B cell (primary cell): Measurements from ENCODE around the gene JPT1.
"Not testable (repeated sequence)": the region's sequence is repeated elsewhere in the genome, so short reads cannot be mapped to it uniquely, and the experiment has no call there.

ENCODE experiments used
- EZH2 ChIP-seq: IDR thresholded peaks from 2 replicates; pipeline ENCODE4 v1.6.1; 2012; ENCODE audit warnings: borderline replicate concordance, low read depth, mild to moderate bottlenecking, moderate library complexity, low read length; ENCODE audit not compliant: insufficient read depth, poor library complexity, severe bottlenecking
- TF ChIP-seq, protein P1 (sequence below): fragments of 200-600 bp; IDR thresholded peaks from one replicate; pipeline ENCODE4 v1.8.0; 2022; ENCODE audit warnings: antibody characterized with exemption, mild to moderate bottlenecking

DNA sequence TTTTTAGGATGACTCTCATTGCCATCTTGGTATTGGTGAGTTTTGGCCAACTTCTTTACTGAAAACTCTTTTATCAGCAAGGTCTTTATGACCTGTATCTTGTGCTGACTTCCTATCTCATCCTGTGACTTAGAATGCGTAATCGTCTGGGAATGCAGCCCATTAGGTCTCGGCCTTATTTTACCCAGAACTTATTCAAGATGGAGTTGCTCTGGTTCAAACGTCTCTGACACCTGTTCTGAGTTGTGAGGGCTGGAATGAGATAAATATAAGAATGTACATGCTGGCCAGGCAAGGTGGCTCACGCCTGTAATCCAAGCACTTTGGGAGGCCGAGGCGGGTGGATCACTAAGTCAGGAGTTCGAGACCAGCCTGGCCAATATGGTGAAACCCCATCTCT, 4.2 kb upstream of the JPT1 start:
- TF ChIP-seq, protein P1, sequence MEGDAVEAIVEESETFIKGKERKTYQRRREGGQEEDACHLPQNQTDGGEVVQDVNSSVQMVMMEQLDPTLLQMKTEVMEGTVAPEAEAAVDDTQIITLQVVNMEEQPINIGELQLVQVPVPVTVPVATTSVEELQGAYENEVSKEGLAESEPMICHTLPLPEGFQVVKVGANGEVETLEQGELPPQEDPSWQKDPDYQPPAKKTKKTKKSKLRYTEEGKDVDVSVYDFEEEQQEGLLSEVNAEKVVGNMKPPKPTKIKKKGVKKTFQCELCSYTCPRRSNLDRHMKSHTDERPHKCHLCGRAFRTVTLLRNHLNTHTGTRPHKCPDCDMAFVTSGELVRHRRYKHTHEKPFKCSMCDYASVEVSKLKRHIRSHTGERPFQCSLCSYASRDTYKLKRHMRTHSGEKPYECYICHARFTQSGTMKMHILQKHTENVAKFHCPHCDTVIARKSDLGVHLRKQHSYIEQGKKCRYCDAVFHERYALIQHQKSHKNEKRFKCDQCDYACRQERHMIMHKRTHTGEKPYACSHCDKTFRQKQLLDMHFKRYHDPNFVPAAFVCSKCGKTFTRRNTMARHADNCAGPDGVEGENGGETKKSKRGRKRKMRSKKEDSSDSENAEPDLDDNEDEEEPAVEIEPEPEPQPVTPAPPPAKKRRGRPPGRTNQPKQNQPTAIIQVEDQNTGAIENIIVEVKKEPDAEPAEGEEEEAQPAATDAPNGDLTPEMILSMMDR: not testable (repeated sequence)
- TF ChIP-seq EZH2: not testable (repeated sequence)
